ENCODE data around the gene SYT3.
"Not testable (repeated sequence)": the region's sequence is repeated elsewhere in the genome, so short reads cannot be mapped to it uniquely, and the experiment has no call there.

SYT3 gene

GRCh38 chr19:50601407-50602088, 38.1 kb downstream of the SYT3 start:
- DNase-seq = no peak

- DNase-seq = no peak
Measured at GRCh38 chr19:50599427-50599826, 40.3 kb downstream of the SYT3 start.

GRCh38 chr19:50590191-50590590, 49.5 kb downstream of the SYT3 start:
- DNase-seq = no peak

GRCh38 chr19:50581795-50582660, 57.7 kb downstream of the SYT3 start:
- not testable (repeated sequence) for DNase-seq

GRCh38 chr19:50580970-50581634, 58.6 kb downstream of the SYT3 start:
- no peak for DNase-seq

- DNase-seq = no peak
Measured at GRCh38 chr19:50580240-50580639, 59.4 kb downstream of the SYT3 start.

- not testable (repeated sequence) for DNase-seq
Measured at GRCh38 chr19:50576769-50577168, 62.9 kb downstream of the SYT3 start.

GRCh38 chr19:50573741-50574461, 65.8 kb downstream of the SYT3 start:
- DNase-seq = no peak
